CD4-positive, alpha-beta T cell (primary cell): Measurements from ENCODE around the gene SERPINA12. TPM values are rescaled to one million over a fixed set of nuclear protein-coding genes. Genes with fewer than 3 reads are reported as not detected.

ENCODE experiments used
- ATAC-seq: fragments of 200-7000 bp; cut with Tn5 transposase; one replicate; pipeline ENCODE4 v1.10.0; 2022; ENCODE audit warnings: mild to moderate bottlenecking; ENCODE audit not compliant: poor library complexity
- CTCF ChIA-PET: fragments of 350-600 bp; sonication (Branson Sonifier 250); formaldehyde crosslinking; loops from one replicate; lab custom pipeline; 2021; ENCODE audit warnings: antibody characterized with exemption, inconsistent platforms; lab: Charles Lee
- POLR2A ChIA-PET: fragments of 350-600 bp; sonication (Branson Sonifier 250); formaldehyde crosslinking; loops from one replicate; lab custom pipeline; 2021; ENCODE audit warnings: antibody characterized with exemption, inconsistent platforms; lab: Charles Lee
- DNase-seq, 14 experiments: peaks; one replicate each; pipeline ENCODE4 v3.0.0-alpha.2; 2013 to 2020; ENCODE audit warnings: mixed read lengths in 2 of 14
- H3K27ac ChIP-seq, 2 donors: one replicate each; pipeline versions ENCODE4 v1.5.1 to v1.7.0; 2013; ENCODE audit warnings: low read length in 2 of 2, low read depth in 1 of 2, mild to moderate bottlenecking in 1 of 2
- H3K27me3 ChIP-seq, 2 experiments: 1 replicate in 1 of 2; 2 replicates in 1 of 2; pipeline versions ENCODE4 v1.6.1 to v1.7.0; 2013; ENCODE audit warnings: low read length in 2 of 2, control low read depth in 1 of 2, mild to moderate bottlenecking in 1 of 2, moderate library complexity in 1 of 2; ENCODE audit not compliant: insufficient read depth in 2 of 2, control insufficient read depth in 1 of 2
- H3K36me3 ChIP-seq: one replicate; pipeline ENCODE4 v1.6.1; 2013; ENCODE audit warnings: low read length, control low read depth; ENCODE audit not compliant: insufficient read depth
- H3K4me1 ChIP-seq: one replicate; pipeline ENCODE4 v1.6.1; 2013; ENCODE audit warnings: low read length, control low read depth; ENCODE audit not compliant: insufficient read depth
- H3K4me3 ChIP-seq: one replicate; pipeline ENCODE4 v1.5.1; 2013; ENCODE audit warnings: mild to moderate bottlenecking, low read length, moderate library complexity
- H3K9me3 ChIP-seq, 2 experiments: 1 replicate in 1 of 2; 2 replicates in 1 of 2; pipeline versions ENCODE4 v1.6.1 to v1.7.0; 2013; ENCODE audit warnings: low read length in 2 of 2, mild to moderate bottlenecking in 2 of 2, control low read depth in 1 of 2, moderate library complexity in 1 of 2; ENCODE audit not compliant: control insufficient read depth in 1 of 2, insufficient read depth in 1 of 2
- H3K27ac Mint-ChIP-seq: one replicate; pipeline ENCODE4 v1.8.0; 2020; ENCODE audit warnings: mixed read lengths
- H3K27me3 Mint-ChIP-seq: one replicate; pipeline ENCODE4 v1.8.0; 2021; ENCODE audit warnings: mixed read lengths
- H3K36me3 Mint-ChIP-seq: one replicate; pipeline ENCODE4 v1.8.0; 2021; ENCODE audit warnings: low read depth, mixed read lengths
- H3K4me1 Mint-ChIP-seq: one replicate; pipeline ENCODE4 v1.8.0; 2021; ENCODE audit warnings: low read depth, mixed read lengths
- H3K4me3 Mint-ChIP-seq: one replicate; pipeline ENCODE4 v1.8.0; 2020; ENCODE audit warnings: mild to moderate bottlenecking, mixed read lengths
- H3K9me3 Mint-ChIP-seq: one replicate; pipeline ENCODE4 v1.8.0; 2020; ENCODE audit warnings: mixed read lengths
- intact Hi-C, 2 experiments: fragments of 100-400 bp; cut with DNase I in 1 of 2; cut with micrococcal nuclease in 1 of 2; formaldehyde crosslinking; loops; one replicate each; pipeline versions ENCODE4 v1.15.1 to v1.9.0; 2023 to 2025; cut with DNase I, micrococcal nuclease
- total RNA-seq, 174 experiments: library from RNA in 2 of 174; stranded (reverse) in 2 of 174; gene quantifications; one replicate each; pipeline ENCODE4 v1.2.3 and lab custom pipeline; 2021 to 2026
- TF ChIP-seq, protein P1 (sequence below): fragments of 200-600 bp; IDR thresholded peaks from one replicate; pipeline ENCODE4 v1.8.0; 2022; ENCODE audit warnings: antibody characterized with exemption, mild to moderate bottlenecking

Gene SERPINA12
- total RNA-seq, 2 experiments from 2014 or later: not detected

- Mint-ChIP-seq H3K4me1 (no peaks in the 10 kb centered on the region), H3K4me3 (no peak overlapping the region), H3K27me3 (peaks cover 11% of the 10 kb centered on the region), H3K36me3 (no peaks in the 10 kb centered on the region), H3K27ac (no peak overlapping the region), H3K9me3 (no peaks in the 10 kb centered on the region)
- ATAC-seq: no peak
- TF ChIP-seq, protein P1, sequence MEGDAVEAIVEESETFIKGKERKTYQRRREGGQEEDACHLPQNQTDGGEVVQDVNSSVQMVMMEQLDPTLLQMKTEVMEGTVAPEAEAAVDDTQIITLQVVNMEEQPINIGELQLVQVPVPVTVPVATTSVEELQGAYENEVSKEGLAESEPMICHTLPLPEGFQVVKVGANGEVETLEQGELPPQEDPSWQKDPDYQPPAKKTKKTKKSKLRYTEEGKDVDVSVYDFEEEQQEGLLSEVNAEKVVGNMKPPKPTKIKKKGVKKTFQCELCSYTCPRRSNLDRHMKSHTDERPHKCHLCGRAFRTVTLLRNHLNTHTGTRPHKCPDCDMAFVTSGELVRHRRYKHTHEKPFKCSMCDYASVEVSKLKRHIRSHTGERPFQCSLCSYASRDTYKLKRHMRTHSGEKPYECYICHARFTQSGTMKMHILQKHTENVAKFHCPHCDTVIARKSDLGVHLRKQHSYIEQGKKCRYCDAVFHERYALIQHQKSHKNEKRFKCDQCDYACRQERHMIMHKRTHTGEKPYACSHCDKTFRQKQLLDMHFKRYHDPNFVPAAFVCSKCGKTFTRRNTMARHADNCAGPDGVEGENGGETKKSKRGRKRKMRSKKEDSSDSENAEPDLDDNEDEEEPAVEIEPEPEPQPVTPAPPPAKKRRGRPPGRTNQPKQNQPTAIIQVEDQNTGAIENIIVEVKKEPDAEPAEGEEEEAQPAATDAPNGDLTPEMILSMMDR: no peak
- Histone ChIP-seq H3K27ac (no peak overlapping the region), H3K4me1 (no peaks in the 10 kb centered on the region), H3K27me3 (peaks cover 0 to 3% of the 10 kb centered on the region in 2 experiments), H3K4me3 (no peak overlapping the region), H3K9me3 (peaks cover 2 to 10% of the 10 kb centered on the region in 2 experiments), H3K36me3 (no peaks in the 10 kb centered on the region)
- CTCF ChIA-PET: no interaction called here
- intact Hi-C loops: no loop called here
- POLR2A ChIA-PET: no interaction called here
- DNase-seq: no peak
Observed at GRCh38 chr14:94472842-94473241, 36.4 kb downstream of the SERPINA12 start.

- no peaks in the 10 kb centered on the region for H3K36me3 Mint-ChIP-seq
- H3K27me3 Mint-ChIP-seq: peaks cover 14% of the 10 kb centered on the region
- H3K27ac Mint-ChIP-seq: no peak overlapping the region
- Histone ChIP-seq H3K4me1 (no peaks in the 10 kb centered on the region), H3K36me3 (no peaks in the 10 kb centered on the region), H3K4me3 (no peak overlapping the region), H3K27me3 (peaks cover 0 to 3% of the 10 kb centered on the region in 2 experiments), H3K9me3 (peaks cover 0 to 10% of the 10 kb centered on the region in 2 experiments), H3K27ac (no peak overlapping the region)
- TF ChIP-seq, protein P1: no peak
- ChIA-PET CTCF (no interaction called here), POLR2A (no interaction called here)
- no peaks in the 10 kb centered on the region for H3K4me1 Mint-ChIP-seq
- intact Hi-C loops: no loop called here
- ATAC-seq: no peak
- no peak for DNase-seq
- peaks cover 3% of the 10 kb centered on the region for H3K9me3 Mint-ChIP-seq
- no peak overlapping the region for H3K4me3 Mint-ChIP-seq
Observed at GRCh38 chr14:94471045-94471444, 38.2 kb downstream of the SERPINA12 start.

GRCh38 chr14:94470311-94470710 lies 39.0 kb downstream of the SERPINA12 start:
- H3K36me3 Mint-ChIP-seq: no peaks in the 10 kb centered on the region
- POLR2A ChIA-PET: no interaction called here
- CTCF ChIA-PET: no interaction called here

More at GRCh38 chr14:94470311-94470710, 39.0 kb downstream of the SERPINA12 start:
- no peak overlapping the region for H3K4me3 ChIP-seq
- H3K36me3 ChIP-seq: no peaks in the 10 kb centered on the region
- no peaks in the 10 kb centered on the region for H3K4me1 Mint-ChIP-seq
- no peak overlapping the region for H3K27ac ChIP-seq
- TF ChIP-seq, protein P1: no peak
- peaks cover 0 to 14% of the 10 kb centered on the region in 2 experiments for H3K9me3 ChIP-seq
- H3K27ac Mint-ChIP-seq: no peak overlapping the region
- intact Hi-C loops: no loop called here
- H3K27me3 Mint-ChIP-seq: peaks cover 14% of the 10 kb centered on the region
- peaks cover 3% of the 10 kb centered on the region for H3K9me3 Mint-ChIP-seq
- DNase-seq (no peak), ATAC-seq (no peak)
- peaks cover 0 to 3% of the 10 kb centered on the region in 2 experiments for H3K27me3 ChIP-seq
- H3K4me3 Mint-ChIP-seq: no peak overlapping the region
- H3K4me1 ChIP-seq: no peaks in the 10 kb centered on the region
